ENCODE measurements around the gene RASD1.

- TF ChIP-seq CTCF (IDR thresholded peaks at IDR 0.05) (no peak), POLR2A (IDR thresholded peaks at IDR 0.05) (no peak)
These were observed 5.1 kb downstream of the RASD1 start for GRCh38 chr17:17491031-17491471.
